ENCODE results near the gene ZNF81. TPM values are rescaled to one million over a fixed set of nuclear protein-coding genes. Genes with fewer than 3 reads are reported as not detected.

ZNF81 gene
- total RNA-seq, 2 donors from 2014 or later, result 4.5 to 6.2 TPM

DNA sequence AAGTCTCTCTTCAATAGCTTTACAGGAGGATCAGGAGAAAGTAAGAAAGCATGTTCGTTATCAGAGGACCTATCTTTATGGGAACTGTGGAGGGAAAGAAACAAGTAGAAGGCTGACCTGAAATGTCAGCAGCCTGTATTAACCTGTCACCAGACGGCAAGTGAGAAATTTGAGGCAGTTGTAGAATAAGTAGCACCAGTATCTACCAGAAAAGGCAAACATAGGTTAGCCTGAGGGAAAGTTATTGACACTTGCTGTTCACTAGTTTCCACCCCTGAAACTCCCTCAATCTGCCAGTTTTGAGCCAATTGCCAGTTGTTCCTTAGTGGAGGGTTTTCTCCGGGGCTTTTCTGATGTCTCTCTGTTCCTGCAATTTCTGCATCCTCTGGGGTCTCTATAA is 36.4 kb downstream of the ZNF81 start:
- Histone ChIP-seq H3K27me3 (replicated peaks; ENCODE audit: insufficient read depth) (no peaks in the 10 kb centered on the region), H3K9me3 (no peaks in the 10 kb centered on the region), H3K4me1 (replicated peaks) (no peaks in the 10 kb centered on the region), H3K27ac (no peak overlapping the region), H3K36me3 (no peaks in the 10 kb centered on the region), H3K4me3 (no peak overlapping the region)
- intact Hi-C loops (cut with DNase I), result no loop called here
- TF ChIP-seq POLR2AphosphoS5 (IDR thresholded peaks at IDR 0.05) (no peak), POLR2A (IDR thresholded peaks at IDR 0.05) (no peak)
- TF ChIP-seq, protein P1, sequence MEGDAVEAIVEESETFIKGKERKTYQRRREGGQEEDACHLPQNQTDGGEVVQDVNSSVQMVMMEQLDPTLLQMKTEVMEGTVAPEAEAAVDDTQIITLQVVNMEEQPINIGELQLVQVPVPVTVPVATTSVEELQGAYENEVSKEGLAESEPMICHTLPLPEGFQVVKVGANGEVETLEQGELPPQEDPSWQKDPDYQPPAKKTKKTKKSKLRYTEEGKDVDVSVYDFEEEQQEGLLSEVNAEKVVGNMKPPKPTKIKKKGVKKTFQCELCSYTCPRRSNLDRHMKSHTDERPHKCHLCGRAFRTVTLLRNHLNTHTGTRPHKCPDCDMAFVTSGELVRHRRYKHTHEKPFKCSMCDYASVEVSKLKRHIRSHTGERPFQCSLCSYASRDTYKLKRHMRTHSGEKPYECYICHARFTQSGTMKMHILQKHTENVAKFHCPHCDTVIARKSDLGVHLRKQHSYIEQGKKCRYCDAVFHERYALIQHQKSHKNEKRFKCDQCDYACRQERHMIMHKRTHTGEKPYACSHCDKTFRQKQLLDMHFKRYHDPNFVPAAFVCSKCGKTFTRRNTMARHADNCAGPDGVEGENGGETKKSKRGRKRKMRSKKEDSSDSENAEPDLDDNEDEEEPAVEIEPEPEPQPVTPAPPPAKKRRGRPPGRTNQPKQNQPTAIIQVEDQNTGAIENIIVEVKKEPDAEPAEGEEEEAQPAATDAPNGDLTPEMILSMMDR (IDR thresholded peaks at IDR 0.05), result no peak
- DNase-seq (ENCODE audit: low spot score), result no peak
- 42% methylated on average over 3 of the region's 3 CpGs for WGBS

DNA sequence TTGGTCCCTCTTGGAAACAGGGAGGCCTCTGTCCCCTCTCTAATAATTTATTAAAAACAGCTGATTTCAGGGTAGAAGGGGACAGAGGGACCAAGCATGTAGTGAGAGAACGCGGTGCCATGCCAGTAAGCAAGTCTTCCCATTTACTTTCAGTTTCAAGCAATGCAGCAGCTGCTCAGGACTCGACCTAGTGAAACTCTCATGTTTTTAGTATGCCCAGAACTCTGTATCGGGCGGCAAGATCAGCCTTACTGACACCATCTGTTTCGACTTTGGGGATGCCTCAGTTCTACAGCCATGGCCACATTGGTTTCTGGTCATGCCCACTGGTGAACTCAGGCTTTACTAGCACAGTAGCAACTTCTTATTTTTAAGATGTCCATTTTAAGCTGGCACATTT is 40.6 kb downstream of the ZNF81 start:
- DNase-seq (ENCODE audit: low spot score), result no peak

DNA sequence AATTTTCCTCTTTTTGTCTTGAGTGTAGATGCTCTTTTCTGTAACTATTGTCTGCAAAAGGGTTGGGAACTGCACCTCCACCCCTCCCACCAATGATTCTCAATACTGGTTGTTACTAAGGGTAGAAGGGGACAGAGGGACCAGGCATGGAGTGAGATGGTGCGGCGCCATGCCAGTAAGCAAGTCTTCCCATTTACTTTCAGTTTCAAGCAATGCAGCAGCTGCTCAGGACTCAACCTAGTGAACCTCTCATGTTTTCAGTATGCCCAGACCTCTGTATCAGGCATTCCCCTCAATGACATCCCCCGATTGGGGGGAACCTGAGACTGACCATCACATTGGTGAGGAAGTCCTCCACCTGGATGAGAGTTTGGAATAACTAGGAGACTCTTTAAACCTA is 41.5 kb downstream of the ZNF81 start:
- Histone ChIP-seq H3K4me1 (replicated peaks) (no peaks in the 10 kb centered on the region), H3K27ac (no peak overlapping the region), H3K4me3 (no peak overlapping the region), H3K9me3 (no peaks in the 10 kb centered on the region), H3K27me3 (replicated peaks; ENCODE audit: insufficient read depth) (no peaks in the 10 kb centered on the region), H3K36me3 (no peaks in the 10 kb centered on the region)
- TF ChIP-seq POLR2AphosphoS5 (IDR thresholded peaks at IDR 0.05) (no peak), POLR2A (IDR thresholded peaks at IDR 0.05) (no peak)
- TF ChIP-seq, protein P1 (IDR thresholded peaks at IDR 0.05), result no peak
- no peak for DNase-seq (ENCODE audit: low spot score)
- intact Hi-C loops (cut with DNase I), result no loop called here
- 96% methylated on average over 3 of the region's 3 CpGs for WGBS

More for the DNA sequence above, 40.6 kb downstream of the ZNF81 start:
- no peak overlapping the region for H3K4me3 ChIP-seq
- no peaks in the 10 kb centered on the region for H3K4me1 ChIP-seq (replicated peaks)
- intact Hi-C loops (cut with DNase I), result no loop called here
- H3K27me3 ChIP-seq (replicated peaks; ENCODE audit: insufficient read depth), result no peaks in the 10 kb centered on the region
- H3K27ac ChIP-seq, result no peak overlapping the region
- no peaks in the 10 kb centered on the region for H3K36me3 ChIP-seq
- WGBS, result 85% methylated on average over 6 of the region's 6 CpGs
- TF ChIP-seq POLR2AphosphoS5 (IDR thresholded peaks at IDR 0.05) (no peak), POLR2A (IDR thresholded peaks at IDR 0.05) (no peak)
- TF ChIP-seq, protein P1 (IDR thresholded peaks at IDR 0.05), result no peak
- H3K9me3 ChIP-seq, result no peaks in the 10 kb centered on the region

DNA sequence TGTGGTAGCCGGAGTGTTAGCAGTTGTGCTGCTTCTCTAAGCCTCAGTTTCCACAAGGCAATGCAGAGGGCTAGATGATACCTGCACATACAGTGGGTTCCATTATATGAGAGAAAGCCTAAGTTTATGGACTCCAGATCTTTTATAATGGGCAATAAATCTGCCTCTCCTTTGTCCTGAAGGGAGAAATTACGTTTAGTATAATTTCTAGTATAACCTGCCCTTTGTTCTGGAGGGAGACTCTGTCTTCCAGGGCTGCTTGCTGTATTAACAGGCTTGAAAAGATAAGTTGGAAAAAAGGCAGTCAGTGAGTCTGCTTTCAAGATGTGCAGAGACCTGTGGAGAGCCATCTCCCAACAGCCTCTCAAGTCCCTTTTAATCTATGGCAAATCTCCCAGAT is 42.8 kb downstream of the ZNF81 start:
- H3K27me3 ChIP-seq (replicated peaks; ENCODE audit: insufficient read depth), result no peaks in the 10 kb centered on the region
- TF ChIP-seq, protein P1 (IDR thresholded peaks at IDR 0.05), result no peak
- TF ChIP-seq POLR2AphosphoS5 (IDR thresholded peaks at IDR 0.05) (no peak), POLR2A (IDR thresholded peaks at IDR 0.05) (no peak)
- H3K4me3 ChIP-seq, result no peak overlapping the region
- intact Hi-C loops (cut with DNase I), result no loop called here
- DNase-seq (ENCODE audit: low spot score), result no peak
- H3K4me1 ChIP-seq (replicated peaks), result no peaks in the 10 kb centered on the region
- H3K36me3 ChIP-seq, result no peaks in the 10 kb centered on the region
- no peaks in the 10 kb centered on the region for H3K9me3 ChIP-seq
- whole genome bisulfite sequencing, result 83% methylated on average over 2 of the region's 2 CpGs
- H3K27ac ChIP-seq, result no peak overlapping the region

DNA sequence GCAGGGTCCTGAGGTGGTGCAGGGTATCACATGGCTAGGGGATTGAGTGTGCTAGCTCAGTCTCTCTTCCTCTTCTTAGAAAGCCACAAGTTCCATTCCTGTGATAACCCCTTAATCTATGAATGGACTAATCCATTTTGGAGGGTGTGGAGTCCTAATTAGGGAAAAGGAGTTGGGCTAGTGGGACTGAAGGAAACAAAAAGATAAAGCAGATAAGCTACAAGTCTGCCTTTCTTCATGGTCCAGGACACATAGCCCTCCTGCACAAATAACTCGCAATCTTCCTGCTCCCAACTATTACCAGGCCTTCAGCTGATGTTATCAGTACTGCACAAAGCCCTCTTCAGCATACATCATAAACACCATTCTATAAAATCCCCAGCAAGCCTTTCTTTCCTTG is 44.2 kb downstream of the ZNF81 start:
- no peaks in the 10 kb centered on the region for H3K9me3 ChIP-seq
- no peak overlapping the region for H3K4me3 ChIP-seq
- H3K27ac ChIP-seq, result no peak overlapping the region
- H3K27me3 ChIP-seq (replicated peaks; ENCODE audit: insufficient read depth), result no peaks in the 10 kb centered on the region
- no peak for DNase-seq (ENCODE audit: low spot score)
- TF ChIP-seq, protein P1 (IDR thresholded peaks at IDR 0.05), result no peak
- TF ChIP-seq POLR2AphosphoS5 (IDR thresholded peaks at IDR 0.05), result no peak
- TF ChIP-seq POLR2A (IDR thresholded peaks at IDR 0.05), result no peak
- H3K4me1 ChIP-seq (replicated peaks), result no peaks in the 10 kb centered on the region
- H3K36me3 ChIP-seq, result no peaks in the 10 kb centered on the region
- WGBS, result 100% methylated on average over 1 of the region's 1 CpG
- intact Hi-C loops (cut with DNase I), result no loop called here

Data from prostate gland (tissue), 2 donors.